T-helper 17 cell (primary cell): Measurements from ENCODE around the gene TEX101. TPM values are rescaled to one million over a fixed set of nuclear protein-coding genes. Genes with fewer than 3 reads are reported as not detected.
A peak's percentile ranks its signal among the peaks of the same experiment; 100 is the strongest.
"Not testable (repeated sequence)": the region's sequence is repeated elsewhere in the genome, so short reads cannot be mapped to it uniquely, and the experiment has no call there.

Experiments used
- ATAC-seq: fragments of 150-1000 bp; cut with Tn5 transposase; 2 replicates; pipeline ENCODE4 v1.10.0; 2021; ENCODE audit warnings: mild to moderate bottlenecking, moderate library complexity
- DNase-seq, 3 donors: peaks; one replicate each; pipeline versions ENCODE4 v3.0.0 to v3.0.0-alpha.2; 2020 to 2021
- H3K9me3 ChIP-seq: one replicate; pipeline ENCODE4 v1.7.0; 2013; ENCODE audit warnings: low read length, mild to moderate bottlenecking; ENCODE audit not compliant: control insufficient read depth, poor library complexity, severe bottlenecking
- H3K27ac Mint-ChIP-seq: one replicate; pipeline ENCODE4 v1.8.0; 2022; ENCODE audit warnings: mild to moderate bottlenecking, moderate library complexity, mixed read lengths
- H3K27me3 Mint-ChIP-seq: one replicate; pipeline ENCODE4 v1.8.0; 2022; ENCODE audit warnings: mixed read lengths
- H3K36me3 Mint-ChIP-seq: one replicate; pipeline ENCODE4 v1.8.0; 2022; ENCODE audit warnings: low read depth, mixed read lengths
- H3K4me1 Mint-ChIP-seq: one replicate; pipeline ENCODE4 v1.8.0; 2022; ENCODE audit warnings: mild to moderate bottlenecking, mixed read lengths
- H3K4me3 Mint-ChIP-seq: one replicate; pipeline ENCODE4 v1.8.0; 2022; ENCODE audit warnings: mild to moderate bottlenecking, moderate library complexity, mixed read lengths
- total RNA-seq, 4 donors: library from RNA in 2 of 4; stranded (reverse) in 2 of 4; gene quantifications; one replicate each; pipeline ENCODE4 v1.2.3 and lab custom pipeline; 2022 to 2026

Gene TEX101
- total RNA-seq, 2 donors from 2014 or later = not detected

- not testable (repeated sequence) for H3K36me3 Mint-ChIP-seq
Observed at GRCh38 chr19:43444091-43444490, 29.4 kb downstream of the TEX101 start.

GRCh38 chr19:43444531-43445287, 30.0 kb downstream of the TEX101 start:
- H3K36me3 Mint-ChIP-seq = no peaks in the 10 kb centered on the region
- H3K27ac Mint-ChIP-seq = peak overlapping the region; percentile 73
- H3K9me3 ChIP-seq = no peaks in the 10 kb centered on the region
- H3K4me3 Mint-ChIP-seq = no peak overlapping the region
- no peak for ATAC-seq
- H3K27me3 Mint-ChIP-seq = no peaks in the 10 kb centered on the region
- peaks cover 20% of the 10 kb centered on the region for H3K4me1 Mint-ChIP-seq
- DNase-seq = no peak

More at GRCh38 chr19:43444091-43444490, 29.4 kb downstream of the TEX101 start:
- DNase-seq, H3K27me3 Mint-ChIP-seq, ATAC-seq, H3K9me3 ChIP-seq, H3K4me3 Mint-ChIP-seq: not testable (repeated sequence)
- Mint-ChIP-seq H3K4me1 (peaks cover 21% of the 10 kb centered on the region), H3K27ac (peak overlapping the region; percentile 73)

GRCh38 chr19:43445426-43445825, 30.7 kb downstream of the TEX101 start:
- H3K36me3 Mint-ChIP-seq = no peaks in the 10 kb centered on the region
- peak overlapping the region; percentile 73 for H3K27ac Mint-ChIP-seq
- ATAC-seq (no peak), DNase-seq (no peak)
- no peaks in the 10 kb centered on the region for H3K27me3 Mint-ChIP-seq
- H3K9me3 ChIP-seq = no peaks in the 10 kb centered on the region
- peaks cover 18% of the 10 kb centered on the region for H3K4me1 Mint-ChIP-seq
- H3K4me3 Mint-ChIP-seq = no peak overlapping the region

- Mint-ChIP-seq H3K4me3 (no peak overlapping the region), H3K4me1 (peaks cover 20% of the 10 kb centered on the region), H3K36me3 (no peaks in the 10 kb centered on the region), H3K27me3 (no peaks in the 10 kb centered on the region), H3K27ac (no peak overlapping the region)
- no peaks in the 10 kb centered on the region for H3K9me3 ChIP-seq
- ATAC-seq (peak; percentile 84), DNase-seq (peak; percentile 64 to 78 (median 67))
Observed at GRCh38 chr19:43446746-43447489, 32.2 kb downstream of the TEX101 start.

GRCh38 chr19:43447655-43448054, 33.0 kb downstream of the TEX101 start:
- ATAC-seq (no peak), DNase-seq (no peak)
- no peaks in the 10 kb centered on the region for H3K27me3 Mint-ChIP-seq
- peaks cover 20% of the 10 kb centered on the region for H3K4me1 Mint-ChIP-seq
- peak overlapping the region; percentile 84 for H3K27ac Mint-ChIP-seq
- H3K4me3 Mint-ChIP-seq = no peak overlapping the region
- no peaks in the 10 kb centered on the region for H3K9me3 ChIP-seq
- H3K36me3 Mint-ChIP-seq = no peaks in the 10 kb centered on the region

GRCh38 chr19:43450545-43450997, 35.9 kb downstream of the TEX101 start:
- DNase-seq = no peak

GRCh38 chr19:43452582-43452981, 37.9 kb downstream of the TEX101 start:
- Mint-ChIP-seq H3K4me1 (peaks cover 11% of the 10 kb centered on the region), H3K27ac (no peak overlapping the region), H3K36me3 (no peaks in the 10 kb centered on the region), H3K4me3 (no peak overlapping the region), H3K27me3 (no peaks in the 10 kb centered on the region)
- DNase-seq (no peak), ATAC-seq (no peak)
- H3K9me3 ChIP-seq = no peaks in the 10 kb centered on the region

More at GRCh38 chr19:43450545-43450997, 35.9 kb downstream of the TEX101 start:
- H3K4me3 Mint-ChIP-seq = peak overlapping the region; percentile 1
- H3K4me1 Mint-ChIP-seq = peaks cover 16% of the 10 kb centered on the region
- no peaks in the 10 kb centered on the region for H3K27me3 Mint-ChIP-seq
- H3K9me3 ChIP-seq = no peaks in the 10 kb centered on the region
- H3K27ac Mint-ChIP-seq = peak overlapping the region; percentile 84
- ATAC-seq = peak; percentile 66
- H3K36me3 Mint-ChIP-seq = no peaks in the 10 kb centered on the region

GRCh38 chr19:43454031-43454430, 39.3 kb downstream of the TEX101 start:
- H3K36me3 Mint-ChIP-seq = no peaks in the 10 kb centered on the region
- H3K27me3 Mint-ChIP-seq = no peaks in the 10 kb centered on the region
- H3K4me1 Mint-ChIP-seq = peaks cover 11% of the 10 kb centered on the region
- H3K4me3 Mint-ChIP-seq = no peak overlapping the region
- H3K27ac Mint-ChIP-seq = no peak overlapping the region
- no peaks in the 10 kb centered on the region for H3K9me3 ChIP-seq
- no peak for ATAC-seq
- no peak for DNase-seq

- peak overlapping the region; percentile 41 for H3K27ac Mint-ChIP-seq
- no peaks in the 10 kb centered on the region for H3K9me3 ChIP-seq
- H3K36me3 Mint-ChIP-seq = no peaks in the 10 kb centered on the region
- H3K27me3 Mint-ChIP-seq = no peaks in the 10 kb centered on the region
- DNase-seq = no peak
- peaks cover 7% of the 10 kb centered on the region for H3K4me1 Mint-ChIP-seq
- no peak overlapping the region for H3K4me3 Mint-ChIP-seq
- ATAC-seq = no peak
Observed at GRCh38 chr19:43455321-43456113, 40.8 kb downstream of the TEX101 start.

- ATAC-seq (no peak), DNase-seq (no peak)
- Mint-ChIP-seq H3K4me1 (peaks cover 12% of the 10 kb centered on the region), H3K27me3 (no peaks in the 10 kb centered on the region), H3K4me3 (no peak overlapping the region), H3K36me3 (no peaks in the 10 kb centered on the region), H3K27ac (no peak overlapping the region)
- H3K9me3 ChIP-seq = no peaks in the 10 kb centered on the region
Observed at GRCh38 chr19:43457809-43458208, 43.1 kb downstream of the TEX101 start.

GRCh38 chr19:43460362-43461016, 45.8 kb downstream of the TEX101 start:
- H3K4me1 Mint-ChIP-seq = peaks cover 23% of the 10 kb centered on the region
- no peaks in the 10 kb centered on the region for H3K9me3 ChIP-seq
- no peaks in the 10 kb centered on the region for H3K36me3 Mint-ChIP-seq
- DNase-seq = no peak
- H3K4me3 Mint-ChIP-seq = no peak overlapping the region
- no peak for ATAC-seq
- no peaks in the 10 kb centered on the region for H3K27me3 Mint-ChIP-seq
- peak overlapping the region; percentile 21 for H3K27ac Mint-ChIP-seq

GRCh38 chr19:43461303-43461702, 46.6 kb downstream of the TEX101 start:
- Mint-ChIP-seq H3K36me3 (no peaks in the 10 kb centered on the region), H3K4me3 (no peak overlapping the region), H3K4me1 (peaks cover 28% of the 10 kb centered on the region), H3K27ac (no peak overlapping the region), H3K27me3 (no peaks in the 10 kb centered on the region)
- no peak for DNase-seq
- no peaks in the 10 kb centered on the region for H3K9me3 ChIP-seq
- no peak for ATAC-seq
